Thyroid gland (tissue), 4 donors: Measurements from ENCODE around the gene CREB3L1.

ENCODE experiments used
- POLR2A ChIP-seq, 2 donors: fragments of 450-650 bp; IDR thresholded peaks; one replicate each; pipeline ENCODE4 v1.6.1; 2017; ENCODE audit warnings: antibody characterized with exemption in 2 of 2, mild to moderate bottlenecking in 2 of 2, moderate library complexity in 1 of 2
- TF ChIP-seq, protein P1 (sequence below), 6 experiments: fragments of 200-600 bp in 3 of 6; fragments of 450-650 bp in 3 of 6; sonication (generic) in 3 of 6; IDR thresholded peaks; one replicate each; pipeline ENCODE4 v1.5.1; 2016 to 2019; ENCODE audit warnings: antibody characterized with exemption in 6 of 6, mild to moderate bottlenecking in 2 of 6, inconsistent platforms in 1 of 6, moderate library complexity in 1 of 6

DNA sequence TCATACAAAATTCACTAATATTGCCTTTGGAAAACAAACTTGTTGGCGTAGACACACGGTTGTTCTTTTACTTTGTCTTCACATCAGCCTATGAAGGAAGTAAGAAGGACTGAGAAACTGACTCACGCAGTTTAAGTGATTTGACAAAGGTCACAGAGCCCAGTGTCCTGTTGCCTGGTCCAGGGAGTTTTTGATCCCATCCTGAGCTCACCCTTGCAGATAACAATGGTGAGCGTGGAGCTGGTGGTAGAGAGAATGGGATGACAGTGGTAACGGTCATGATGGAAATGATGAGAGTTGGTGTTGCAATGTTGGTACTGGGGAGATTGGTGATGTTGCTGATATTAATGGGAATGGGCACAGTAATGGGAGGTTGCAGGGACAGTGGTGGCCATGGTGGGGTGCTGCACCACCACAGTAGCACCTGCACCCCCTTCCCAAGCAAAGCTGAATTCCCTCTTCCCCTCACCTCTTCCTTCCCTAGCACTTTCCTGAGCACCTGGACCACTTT is 22.0 kb downstream of the CREB3L1 start:
- no peak for TF ChIP-seq POLR2A (IDR thresholded peaks at IDR 0.05)
- TF ChIP-seq, protein P1, sequence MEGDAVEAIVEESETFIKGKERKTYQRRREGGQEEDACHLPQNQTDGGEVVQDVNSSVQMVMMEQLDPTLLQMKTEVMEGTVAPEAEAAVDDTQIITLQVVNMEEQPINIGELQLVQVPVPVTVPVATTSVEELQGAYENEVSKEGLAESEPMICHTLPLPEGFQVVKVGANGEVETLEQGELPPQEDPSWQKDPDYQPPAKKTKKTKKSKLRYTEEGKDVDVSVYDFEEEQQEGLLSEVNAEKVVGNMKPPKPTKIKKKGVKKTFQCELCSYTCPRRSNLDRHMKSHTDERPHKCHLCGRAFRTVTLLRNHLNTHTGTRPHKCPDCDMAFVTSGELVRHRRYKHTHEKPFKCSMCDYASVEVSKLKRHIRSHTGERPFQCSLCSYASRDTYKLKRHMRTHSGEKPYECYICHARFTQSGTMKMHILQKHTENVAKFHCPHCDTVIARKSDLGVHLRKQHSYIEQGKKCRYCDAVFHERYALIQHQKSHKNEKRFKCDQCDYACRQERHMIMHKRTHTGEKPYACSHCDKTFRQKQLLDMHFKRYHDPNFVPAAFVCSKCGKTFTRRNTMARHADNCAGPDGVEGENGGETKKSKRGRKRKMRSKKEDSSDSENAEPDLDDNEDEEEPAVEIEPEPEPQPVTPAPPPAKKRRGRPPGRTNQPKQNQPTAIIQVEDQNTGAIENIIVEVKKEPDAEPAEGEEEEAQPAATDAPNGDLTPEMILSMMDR (IDR thresholded peaks at IDR 0.05): no peak
